LNCaP clone FGC (cell line): ENCODE data around the gene PODNL1.

Source experiments
- DNase-seq: peaks from one replicate; pipeline ENCODE4 v3.0.0-alpha.2; 2011; ENCODE audit warnings: low read depth
- H3K4me3 ChIP-seq: 2 replicates; pipeline ENCODE4 v1.5.1; 2011; ENCODE audit warnings: mild to moderate bottlenecking, low read depth, low read length, control low read depth
- CTCF ChIP-seq: IDR thresholded peaks from 2 replicates; pipeline ENCODE4 v1.5.1; 2012; ENCODE audit warnings: mild to moderate bottlenecking; ENCODE audit not compliant: control insufficient read depth, insufficient read depth; ENCODE audit errors: extremely low read depth

PODNL1 gene

GRCh38 chr19:13946414-13946813 lies 8.2 kb upstream of the PODNL1 start:
- TF ChIP-seq CTCF = no peak
- no peak overlapping the region for H3K4me3 ChIP-seq
- DNase-seq = no peak

- no peak for DNase-seq
- no peak overlapping the region for H3K4me3 ChIP-seq
- TF ChIP-seq CTCF = no peak
These were observed 3.9 kb upstream of the PODNL1 start for GRCh38 chr19:13942023-13942684.

- no peak for TF ChIP-seq CTCF
- no peak for DNase-seq
- no peak overlapping the region for H3K4me3 ChIP-seq
These were observed 527 bp downstream of the PODNL1 start for GRCh38 chr19:13937479-13938300.

DNA sequence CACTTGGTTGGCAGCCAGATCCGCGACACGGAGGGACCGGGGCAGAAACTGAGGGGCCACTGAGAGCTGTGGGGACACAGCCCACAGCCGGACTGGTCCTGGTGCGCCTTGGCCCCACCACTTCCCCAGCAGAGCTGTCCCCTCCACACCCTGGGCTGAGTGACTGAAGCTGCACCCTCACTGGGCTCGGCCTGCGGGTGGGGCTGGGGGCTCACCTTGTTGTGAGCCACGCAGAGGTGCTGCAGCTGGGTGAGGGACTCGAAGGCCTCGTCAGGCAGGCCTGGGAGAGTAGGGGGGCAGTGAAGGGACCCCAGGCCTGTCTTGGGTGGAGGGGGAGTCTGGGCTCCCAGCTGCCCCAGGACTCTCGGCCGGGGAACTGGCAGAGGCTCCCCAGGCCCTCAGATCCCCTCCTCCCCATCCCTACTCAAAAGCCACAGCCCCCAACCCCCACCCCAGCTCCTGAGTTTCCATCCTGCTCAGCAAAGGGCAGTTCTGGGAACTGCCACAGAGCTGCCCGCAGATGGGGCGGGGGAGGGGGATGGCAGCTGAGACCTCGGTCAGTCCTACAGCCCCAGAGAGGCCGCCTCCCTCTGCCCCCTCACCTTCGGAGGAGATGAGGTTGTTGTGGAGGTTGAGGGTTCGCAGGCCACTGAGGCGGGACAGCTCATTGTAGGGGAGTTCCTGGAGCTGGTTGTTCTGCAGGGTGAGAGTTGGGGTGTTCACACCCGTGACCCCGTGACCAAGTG lies 2.3 kb downstream of the PODNL1 start:
- H3K4me3 ChIP-seq = no peak overlapping the region
- no peak for DNase-seq
- no peak for TF ChIP-seq CTCF

GRCh38 chr19:13934785-13935109 lies 3.5 kb downstream of the PODNL1 start:
- no peak overlapping the region for H3K4me3 ChIP-seq
- DNase-seq = no peak
- TF ChIP-seq CTCF = no peak

- no peak overlapping the region for H3K4me3 ChIP-seq
- TF ChIP-seq CTCF = no peak
- DNase-seq = no peak
These were observed 5.3 kb downstream of the PODNL1 start for GRCh38 chr19:13932911-13933393.
